ENCODE data around the gene AP3S2. TPM values are rescaled to one million over a fixed set of nuclear protein-coding genes. Genes with fewer than 3 reads are reported as not detected.
A peak's percentile ranks its signal among the peaks of the same experiment; 100 is the strongest.

The AP3S2 gene
- total and polyA plus RNA-seq, 12 donors: 10.8 to 110 (median 60.8) TPM

DNA sequence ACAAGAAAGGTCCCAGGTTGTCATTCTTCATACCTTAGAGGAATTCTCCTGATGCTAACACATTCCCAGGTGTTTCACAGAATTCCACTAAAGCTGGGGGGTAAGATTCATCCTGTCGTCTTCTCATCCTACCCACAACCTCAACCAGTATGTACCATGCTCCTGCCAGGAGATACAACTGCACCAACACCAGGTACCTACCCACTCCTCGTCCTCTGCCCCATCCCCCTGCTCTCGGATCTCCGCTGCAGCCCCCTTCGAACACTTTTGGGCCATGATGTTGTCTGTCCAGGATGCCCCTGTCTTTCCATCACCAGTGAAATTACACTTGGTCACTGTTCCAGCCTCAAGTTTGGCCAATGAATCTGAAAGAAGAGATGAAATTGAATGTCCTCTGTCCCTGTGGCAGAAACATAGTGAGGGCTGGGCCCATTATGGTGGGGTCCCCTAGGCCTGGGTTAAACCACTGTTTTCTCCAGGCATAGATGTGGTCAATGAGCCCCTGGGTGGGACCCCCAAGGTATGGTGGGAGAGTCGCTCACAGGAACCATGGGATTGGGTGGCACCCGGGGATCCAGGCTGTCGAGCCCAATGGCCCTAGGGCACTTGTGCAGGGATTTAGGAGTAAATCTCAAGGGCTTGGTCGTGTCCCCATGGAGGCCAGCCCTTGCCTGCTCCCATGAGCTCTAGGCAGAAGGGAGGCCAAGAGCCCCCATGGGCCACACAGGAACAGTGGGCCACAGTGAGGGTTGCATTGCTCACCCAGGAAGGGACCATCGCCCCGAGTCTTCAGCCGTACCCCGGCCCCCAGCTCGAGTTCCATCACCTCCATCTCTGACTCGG, 9.4 kb upstream of the AP3S2 start:
- no peaks in the 10 kb centered on the region for H3K9me3 ChIP-seq (replicated peaks in 1 of 3)
- peaks cover 0 to 22% of the 10 kb centered on the region in 2 donors for H3K36me3 ChIP-seq (replicated peaks in 1 of 2)
- intact Hi-C loops (cut with DNase I): loop anchor here in 1 of 2 donors (10.0 kb wide), 1 partner anchor 182 kb away; no protein-coding TSS in a partner anchor
- DNase-seq: peak in 2 of 7 donors; percentile 3 to 21
- H3K4me3 ChIP-seq: no peak overlapping the region
- no peaks in the 10 kb centered on the region for H3K27me3 ChIP-seq
- TF ChIP-seq, protein P1, sequence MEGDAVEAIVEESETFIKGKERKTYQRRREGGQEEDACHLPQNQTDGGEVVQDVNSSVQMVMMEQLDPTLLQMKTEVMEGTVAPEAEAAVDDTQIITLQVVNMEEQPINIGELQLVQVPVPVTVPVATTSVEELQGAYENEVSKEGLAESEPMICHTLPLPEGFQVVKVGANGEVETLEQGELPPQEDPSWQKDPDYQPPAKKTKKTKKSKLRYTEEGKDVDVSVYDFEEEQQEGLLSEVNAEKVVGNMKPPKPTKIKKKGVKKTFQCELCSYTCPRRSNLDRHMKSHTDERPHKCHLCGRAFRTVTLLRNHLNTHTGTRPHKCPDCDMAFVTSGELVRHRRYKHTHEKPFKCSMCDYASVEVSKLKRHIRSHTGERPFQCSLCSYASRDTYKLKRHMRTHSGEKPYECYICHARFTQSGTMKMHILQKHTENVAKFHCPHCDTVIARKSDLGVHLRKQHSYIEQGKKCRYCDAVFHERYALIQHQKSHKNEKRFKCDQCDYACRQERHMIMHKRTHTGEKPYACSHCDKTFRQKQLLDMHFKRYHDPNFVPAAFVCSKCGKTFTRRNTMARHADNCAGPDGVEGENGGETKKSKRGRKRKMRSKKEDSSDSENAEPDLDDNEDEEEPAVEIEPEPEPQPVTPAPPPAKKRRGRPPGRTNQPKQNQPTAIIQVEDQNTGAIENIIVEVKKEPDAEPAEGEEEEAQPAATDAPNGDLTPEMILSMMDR (IDR thresholded peaks at IDR 0.05): no peak
- TF ChIP-seq POLR2A (IDR thresholded peaks at IDR 0.05): no peak
- no peaks in the 10 kb centered on the region for H3K4me1 ChIP-seq (replicated peaks in 1 of 2)
- no peak overlapping the region for H3K27ac ChIP-seq
- 93 to 99% (median 97%) methylated on average over 6 to 15 of the region's 15 CpGs for WGBS, 4 donors

DNA sequence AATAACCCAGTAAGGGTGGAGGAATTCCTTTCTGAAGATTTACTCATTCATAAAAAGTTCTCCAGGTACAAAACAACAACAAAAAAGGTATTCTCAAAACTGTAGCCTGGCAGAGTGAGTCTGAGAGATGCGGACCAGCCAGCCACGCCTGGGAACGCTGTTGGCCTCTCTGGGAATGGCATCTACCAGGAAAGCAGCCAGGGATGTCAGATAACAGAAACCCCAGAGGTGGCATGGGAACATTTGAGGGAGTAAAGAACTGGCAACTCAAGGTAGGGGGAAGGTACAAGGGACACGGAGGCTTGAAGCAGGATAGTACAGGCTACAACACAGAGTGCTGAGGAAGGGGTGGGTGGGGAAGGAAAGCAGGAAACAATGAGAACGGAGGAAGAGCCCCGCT, 7.1 kb upstream of the AP3S2 start:
- no peak overlapping the region for H3K27ac ChIP-seq
- no peak for TF ChIP-seq POLR2A (IDR thresholded peaks at IDR 0.05)
- TF ChIP-seq, protein P1 (IDR thresholded peaks at IDR 0.05): no peak
- no peaks in the 10 kb centered on the region for H3K27me3 ChIP-seq
- H3K4me1 ChIP-seq (replicated peaks in 1 of 2): no peaks in the 10 kb centered on the region
- no peaks in the 10 kb centered on the region for H3K9me3 ChIP-seq (replicated peaks in 1 of 3)
- 86 to 92% (median 89%) methylated on average over 6 of the region's 6 CpGs for WGBS, 4 donors
- no peak for DNase-seq
- H3K4me3 ChIP-seq: no peak overlapping the region
- peaks cover 0 to 22% of the 10 kb centered on the region in 2 donors for H3K36me3 ChIP-seq (replicated peaks in 1 of 2)
- intact Hi-C loops (cut with DNase I): loop anchor here in 1 of 2 donors (10.0 kb wide), 1 partner anchor 184 kb away; no protein-coding TSS in a partner anchor

- no peaks in the 10 kb centered on the region for H3K9me3 ChIP-seq (replicated peaks in 1 of 3)
- H3K4me3 ChIP-seq: no peak overlapping the region
- 94 to 100% (median 97%) methylated on average over 3 of the region's 3 CpGs for WGBS, 4 donors
- intact Hi-C loops (cut with DNase I): loop anchor here in 1 of 2 donors (10.0 kb wide), 1 partner anchor 185 kb away; no protein-coding TSS in a partner anchor
- H3K36me3 ChIP-seq (replicated peaks in 1 of 2): peaks cover 0 to 22% of the 10 kb centered on the region in 2 donors
- no peak for DNase-seq
- no peak for TF ChIP-seq POLR2A (IDR thresholded peaks at IDR 0.05)
- TF ChIP-seq, protein P1 (IDR thresholded peaks at IDR 0.05): no peak
- no peaks in the 10 kb centered on the region for H3K4me1 ChIP-seq (replicated peaks in 1 of 2)
- H3K27ac ChIP-seq: no peak overlapping the region
- no peaks in the 10 kb centered on the region for H3K27me3 ChIP-seq
Measured at GRCh38 chr15:89899951-89900567, 6.3 kb upstream of the AP3S2 start.

DNA sequence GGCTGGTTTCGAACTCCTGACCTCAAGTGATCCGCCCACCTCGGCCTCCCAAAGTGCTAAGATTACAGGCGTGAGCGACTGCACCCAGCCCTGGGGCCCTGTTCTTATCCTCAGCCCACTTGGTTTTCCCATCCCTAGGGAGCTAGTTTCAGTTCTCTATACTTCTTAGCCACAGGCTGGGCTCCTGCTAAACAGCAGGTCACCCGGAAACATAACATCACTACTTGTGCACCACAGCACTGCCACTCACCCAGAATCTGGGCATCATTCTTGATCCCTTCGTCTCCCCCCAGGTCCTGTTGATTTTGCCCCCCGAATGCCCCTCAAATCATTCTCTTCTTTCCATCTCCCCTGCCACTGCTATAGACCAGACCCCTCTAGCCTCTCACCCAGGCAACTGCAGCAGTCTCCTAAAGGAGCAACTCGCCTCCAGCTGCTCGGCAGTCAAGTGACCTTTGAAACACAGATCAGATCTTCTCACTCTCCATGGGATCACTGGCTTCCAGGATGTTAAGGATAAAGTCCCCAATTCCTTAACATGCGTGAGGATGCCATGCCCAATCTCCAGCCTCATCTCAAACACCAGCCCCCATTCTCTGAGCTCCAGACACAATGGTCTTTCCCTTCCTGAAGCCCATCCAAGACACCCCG, 5.6 kb upstream of the AP3S2 start:
- Histone ChIP-seq H3K27me3 (no peaks in the 10 kb centered on the region), H3K4me3 (no peak overlapping the region), H3K9me3 (replicated peaks in 1 of 3) (no peaks in the 10 kb centered on the region), H3K4me1 (replicated peaks in 1 of 2) (no peaks in the 10 kb centered on the region), H3K36me3 (replicated peaks in 1 of 2) (peaks cover 0 to 22% of the 10 kb centered on the region in 2 donors), H3K27ac (no peak overlapping the region)
- intact Hi-C loops (cut with DNase I): no loop called here
- 81 to 92% (median 85%) methylated on average over 12 of the region's 12 CpGs for WGBS, 4 donors
- TF ChIP-seq, protein P1 (IDR thresholded peaks at IDR 0.05): no peak
- no peak for TF ChIP-seq POLR2A (IDR thresholded peaks at IDR 0.05)
- DNase-seq: peak in 1 of 7 donors; percentile 40

All from adrenal gland (tissue), 12 donors.